ENCODE results near the gene TUFT1.

Gene TUFT1

DNA sequence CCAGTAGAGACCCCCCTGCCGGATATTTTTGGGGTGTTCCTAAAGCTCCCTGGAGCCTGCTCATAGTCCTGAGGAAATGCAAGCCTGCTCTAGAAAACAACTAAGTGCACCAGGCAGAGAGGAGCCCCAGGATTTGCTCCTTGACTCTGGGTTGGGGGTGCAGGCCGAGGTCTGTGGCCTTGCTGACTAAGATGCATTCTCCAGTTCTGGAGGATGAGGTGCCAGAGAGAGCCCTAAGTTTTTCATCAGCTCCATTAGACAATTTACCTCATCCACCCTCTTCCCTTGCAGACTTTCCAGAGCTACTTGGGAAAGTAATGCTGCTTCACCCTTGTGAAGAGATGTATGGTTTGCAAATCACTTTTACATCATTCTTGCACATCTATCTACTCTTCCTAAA lies 9.1 kb downstream of the TUFT1 start:
- no peak overlapping the region for H3K4me3 ChIP-seq (ENCODE audit: control insufficient read depth, low read depth, low read length)
- TF ChIP-seq, protein P1, sequence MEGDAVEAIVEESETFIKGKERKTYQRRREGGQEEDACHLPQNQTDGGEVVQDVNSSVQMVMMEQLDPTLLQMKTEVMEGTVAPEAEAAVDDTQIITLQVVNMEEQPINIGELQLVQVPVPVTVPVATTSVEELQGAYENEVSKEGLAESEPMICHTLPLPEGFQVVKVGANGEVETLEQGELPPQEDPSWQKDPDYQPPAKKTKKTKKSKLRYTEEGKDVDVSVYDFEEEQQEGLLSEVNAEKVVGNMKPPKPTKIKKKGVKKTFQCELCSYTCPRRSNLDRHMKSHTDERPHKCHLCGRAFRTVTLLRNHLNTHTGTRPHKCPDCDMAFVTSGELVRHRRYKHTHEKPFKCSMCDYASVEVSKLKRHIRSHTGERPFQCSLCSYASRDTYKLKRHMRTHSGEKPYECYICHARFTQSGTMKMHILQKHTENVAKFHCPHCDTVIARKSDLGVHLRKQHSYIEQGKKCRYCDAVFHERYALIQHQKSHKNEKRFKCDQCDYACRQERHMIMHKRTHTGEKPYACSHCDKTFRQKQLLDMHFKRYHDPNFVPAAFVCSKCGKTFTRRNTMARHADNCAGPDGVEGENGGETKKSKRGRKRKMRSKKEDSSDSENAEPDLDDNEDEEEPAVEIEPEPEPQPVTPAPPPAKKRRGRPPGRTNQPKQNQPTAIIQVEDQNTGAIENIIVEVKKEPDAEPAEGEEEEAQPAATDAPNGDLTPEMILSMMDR (IDR thresholded peaks at IDR 0.05; ENCODE audit: control insufficient read depth, insufficient read depth, low read depth, low read length, missing control alignments) = no peak
- DNase-seq (ENCODE audit: low read depth) = no peak

DNA sequence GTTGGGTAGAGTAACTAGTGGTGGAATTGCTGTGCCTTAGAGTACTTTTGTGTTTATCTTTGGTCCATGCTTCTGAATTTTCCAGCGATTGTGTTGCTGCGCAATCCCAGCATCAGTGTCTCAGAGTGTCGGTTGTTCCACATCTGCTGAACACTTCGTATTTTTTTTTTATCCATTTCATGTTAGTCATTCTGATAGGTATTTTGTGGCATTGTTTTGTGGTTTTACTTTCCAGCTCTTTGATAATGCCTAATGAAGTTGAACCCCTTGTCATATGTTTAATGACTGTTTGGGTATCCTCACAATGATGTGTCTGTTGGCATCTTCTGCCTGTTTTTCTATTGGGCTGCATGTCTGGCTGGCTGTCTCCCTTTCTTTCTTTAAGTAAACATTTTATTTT lies 13.6 kb downstream of the TUFT1 start:
- DNase-seq (ENCODE audit: low read depth) = no peak
- TF ChIP-seq, protein P1 (IDR thresholded peaks at IDR 0.05; ENCODE audit: control insufficient read depth, insufficient read depth, low read depth, low read length, missing control alignments) = no peak
- no peak overlapping the region for H3K4me3 ChIP-seq (ENCODE audit: control insufficient read depth, low read depth, low read length)

DNA sequence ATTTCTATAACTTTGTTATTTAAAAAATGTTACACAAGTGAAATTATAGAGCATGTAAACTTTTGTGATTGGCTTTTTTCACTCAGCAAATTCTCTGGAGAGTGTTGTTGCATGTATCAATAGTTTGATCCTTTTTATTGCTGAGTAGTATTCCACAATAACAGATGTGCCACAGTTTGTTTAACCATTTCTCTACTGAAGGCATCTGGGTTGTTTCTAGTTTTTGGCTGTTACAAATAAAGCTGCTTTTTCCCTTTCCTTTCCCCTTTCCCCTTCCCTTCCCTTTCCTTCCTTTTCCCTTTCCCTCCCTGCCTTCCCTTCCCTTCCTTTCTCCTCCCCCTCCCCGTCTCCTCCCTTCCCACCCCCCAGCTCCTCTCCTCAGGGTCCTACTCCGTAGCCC lies 15.9 kb downstream of the TUFT1 start:
- TF ChIP-seq, protein P1 (IDR thresholded peaks at IDR 0.05; ENCODE audit: control insufficient read depth, insufficient read depth, low read depth, low read length, missing control alignments) = no peak
- H3K4me3 ChIP-seq (ENCODE audit: control insufficient read depth, low read depth, low read length) = no peak overlapping the region
- DNase-seq (ENCODE audit: low read depth) = no peak

DNA sequence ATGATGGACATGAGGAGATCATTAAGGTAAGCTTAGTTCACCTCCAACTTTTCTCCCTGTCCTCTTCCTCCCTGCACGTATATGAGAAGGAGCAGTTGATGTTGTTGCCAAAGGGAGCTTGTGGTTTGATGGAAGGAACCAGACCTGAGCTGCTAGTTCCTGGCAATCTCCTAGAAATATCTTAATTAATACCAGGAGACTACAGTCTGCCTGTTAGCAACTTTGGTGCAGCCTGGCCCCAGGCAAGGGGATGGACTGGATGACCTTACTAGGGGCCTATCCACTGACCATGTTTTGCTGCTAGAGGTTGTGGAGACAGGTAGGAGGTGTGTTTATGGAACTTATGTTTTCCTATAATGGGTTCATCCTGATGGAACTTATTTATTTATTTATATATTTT lies 22.6 kb downstream of the TUFT1 start:
- no peak overlapping the region for H3K4me3 ChIP-seq (ENCODE audit: control insufficient read depth, low read depth, low read length)
- no peak for DNase-seq (ENCODE audit: low read depth)
- TF ChIP-seq, protein P1 (IDR thresholded peaks at IDR 0.05; ENCODE audit: control insufficient read depth, insufficient read depth, low read depth, low read length, missing control alignments) = no peak

DNA sequence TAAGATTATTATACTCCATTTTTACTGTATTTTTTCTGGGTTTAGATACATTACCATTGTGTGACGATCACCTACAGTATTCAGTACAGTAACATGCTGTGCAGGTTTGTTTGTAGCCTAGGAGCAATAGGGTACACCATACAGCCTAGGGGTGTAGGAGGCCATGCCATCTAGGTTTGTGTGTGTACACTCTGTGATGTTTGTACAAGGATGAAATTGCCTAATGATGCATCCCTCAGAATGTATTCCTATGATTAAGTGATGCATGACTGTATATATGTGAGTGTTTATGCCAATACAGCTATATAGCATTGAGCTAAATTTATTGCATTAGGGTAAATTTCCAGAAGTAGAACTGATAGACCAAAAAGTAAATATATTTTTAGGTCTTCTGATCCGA lies 23.3 kb downstream of the TUFT1 start:
- H3K4me3 ChIP-seq (ENCODE audit: control insufficient read depth, low read depth, low read length) = no peak overlapping the region
- TF ChIP-seq, protein P1 (IDR thresholded peaks at IDR 0.05; ENCODE audit: control insufficient read depth, insufficient read depth, low read depth, low read length, missing control alignments) = no peak
- no peak for DNase-seq (ENCODE audit: low read depth)

DNA sequence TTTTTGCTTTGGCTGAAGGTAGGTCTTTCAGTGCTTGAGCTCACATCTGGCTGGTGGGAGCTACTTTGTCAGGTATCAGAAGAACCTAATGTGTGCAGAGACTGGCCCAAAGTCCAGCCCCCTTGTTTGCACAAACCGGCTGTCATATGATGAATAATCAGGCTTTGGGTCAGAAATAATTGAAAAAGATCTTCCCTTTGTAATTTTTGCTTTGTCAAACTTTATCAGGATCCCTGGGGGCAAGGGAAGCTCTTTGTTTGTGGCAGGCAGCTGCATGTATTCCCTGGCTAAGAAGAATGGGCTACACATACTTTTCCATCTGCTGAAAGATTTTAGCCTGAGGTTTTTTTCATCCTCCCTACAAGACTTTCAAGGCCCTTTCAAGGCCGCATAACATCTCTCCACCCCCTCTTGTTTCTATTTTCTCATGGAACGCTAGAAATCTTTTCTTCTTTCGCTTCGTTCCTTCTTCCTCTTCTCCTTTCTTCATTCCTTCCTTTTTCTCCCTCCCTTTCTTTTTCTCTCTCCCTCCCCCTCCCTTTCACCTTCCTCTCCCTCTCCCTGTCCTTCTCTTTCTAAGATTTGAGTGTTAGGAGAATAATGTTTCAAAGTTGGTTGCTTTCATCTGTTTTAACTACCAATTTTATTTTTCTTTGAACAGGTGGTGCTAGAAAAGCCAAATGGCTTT lies 25.5 kb downstream of the TUFT1 start:
- no peak overlapping the region for H3K4me3 ChIP-seq (ENCODE audit: control insufficient read depth, low read depth, low read length)
- no peak for DNase-seq (ENCODE audit: low read depth)
- TF ChIP-seq, protein P1 (IDR thresholded peaks at IDR 0.05; ENCODE audit: control insufficient read depth, insufficient read depth, low read depth, low read length, missing control alignments) = no peak
